Measurements from ENCODE around the gene DEDD2.
A peak's percentile ranks its signal among the peaks of the same experiment; 100 is the strongest.

DEDD2 gene

GRCh38 chr19:42226886-42227285 lies 9.4 kb upstream of the DEDD2 start:
- DNase-seq (ENCODE audit: low read depth): no peak

- DNase-seq (ENCODE audit: low read depth): no peak
Observed at GRCh38 chr19:42225718-42226292, 8.3 kb upstream of the DEDD2 start.

GRCh38 chr19:42224940-42225717 lies 7.7 kb upstream of the DEDD2 start:
- no peak for DNase-seq (ENCODE audit: low read depth)

GRCh38 chr19:42220751-42221097 lies 3.2 kb upstream of the DEDD2 start:
- DNase-seq (ENCODE audit: low read depth): no peak

GRCh38 chr19:42219812-42220750 lies 2.6 kb upstream of the DEDD2 start, which contains the start of gene ZNF526:
Gene ZNF526, plus strand, starts transcription at chr19:42220312. Its CDS starts 4,092 bp downstream, at chr19:42224404.
- DNase-seq (ENCODE audit: low read depth): peak; percentile 96

- DNase-seq (ENCODE audit: low read depth): no peak
Observed at GRCh38 chr19:42216653-42217519, 591 bp downstream of the DEDD2 start.

- no peak for DNase-seq (ENCODE audit: low read depth)
Observed at GRCh38 chr19:42214810-42215485, 2.5 kb downstream of the DEDD2 start.

GRCh38 chr19:42212886-42213285 lies 4.6 kb downstream of the DEDD2 start:
- no peak for DNase-seq (ENCODE audit: low read depth)

- DNase-seq (ENCODE audit: low read depth): no peak
Observed at GRCh38 chr19:42208612-42209011, 8.9 kb downstream of the DEDD2 start.

- DNase-seq (ENCODE audit: low read depth): no peak
Observed at GRCh38 chr19:42207767-42208271, 9.7 kb downstream of the DEDD2 start.

- DNase-seq (ENCODE audit: low read depth): no peak
Observed at GRCh38 chr19:42206871-42207755, 10.4 kb downstream of the DEDD2 start.

GRCh38 chr19:42204664-42205063 lies 12.8 kb downstream of the DEDD2 start:
- no peak for DNase-seq (ENCODE audit: low read depth)

- no peak for DNase-seq (ENCODE audit: low read depth)
Observed at GRCh38 chr19:42203700-42204099, 13.8 kb downstream of the DEDD2 start.

GRCh38 chr19:42202290-42202880 lies 15.1 kb downstream of the DEDD2 start:
- no peak for DNase-seq (ENCODE audit: low read depth)

- DNase-seq (ENCODE audit: low read depth): no peak
Observed at GRCh38 chr19:42201489-42202289, 15.8 kb downstream of the DEDD2 start.

GRCh38 chr19:42200116-42200715 lies 17.3 kb downstream of the DEDD2 start:
- no peak for DNase-seq (ENCODE audit: low read depth)

GRCh38 chr19:42199440-42200115 lies 17.9 kb downstream of the DEDD2 start:
- no peak for DNase-seq (ENCODE audit: low read depth)

Data from stimulated activated CD8-positive, alpha-beta memory T cell treated with anti-CD3 and anti-CD28 coated beads, Interleukin-4, amount 100 ng/mL, for 24 hours (primary cell).